ELR (cell line): ENCODE results near the gene SBF1.
"Not testable (repeated sequence)": the region's sequence is repeated elsewhere in the genome, so short reads cannot be mapped to it uniquely, and the experiment has no call there.

Source experiments
- DNase-seq: peaks from one replicate; pipeline ENCODE4 v3.0.0-alpha.2; 2015; ENCODE audit warnings: low read depth

Gene SBF1, protein sequence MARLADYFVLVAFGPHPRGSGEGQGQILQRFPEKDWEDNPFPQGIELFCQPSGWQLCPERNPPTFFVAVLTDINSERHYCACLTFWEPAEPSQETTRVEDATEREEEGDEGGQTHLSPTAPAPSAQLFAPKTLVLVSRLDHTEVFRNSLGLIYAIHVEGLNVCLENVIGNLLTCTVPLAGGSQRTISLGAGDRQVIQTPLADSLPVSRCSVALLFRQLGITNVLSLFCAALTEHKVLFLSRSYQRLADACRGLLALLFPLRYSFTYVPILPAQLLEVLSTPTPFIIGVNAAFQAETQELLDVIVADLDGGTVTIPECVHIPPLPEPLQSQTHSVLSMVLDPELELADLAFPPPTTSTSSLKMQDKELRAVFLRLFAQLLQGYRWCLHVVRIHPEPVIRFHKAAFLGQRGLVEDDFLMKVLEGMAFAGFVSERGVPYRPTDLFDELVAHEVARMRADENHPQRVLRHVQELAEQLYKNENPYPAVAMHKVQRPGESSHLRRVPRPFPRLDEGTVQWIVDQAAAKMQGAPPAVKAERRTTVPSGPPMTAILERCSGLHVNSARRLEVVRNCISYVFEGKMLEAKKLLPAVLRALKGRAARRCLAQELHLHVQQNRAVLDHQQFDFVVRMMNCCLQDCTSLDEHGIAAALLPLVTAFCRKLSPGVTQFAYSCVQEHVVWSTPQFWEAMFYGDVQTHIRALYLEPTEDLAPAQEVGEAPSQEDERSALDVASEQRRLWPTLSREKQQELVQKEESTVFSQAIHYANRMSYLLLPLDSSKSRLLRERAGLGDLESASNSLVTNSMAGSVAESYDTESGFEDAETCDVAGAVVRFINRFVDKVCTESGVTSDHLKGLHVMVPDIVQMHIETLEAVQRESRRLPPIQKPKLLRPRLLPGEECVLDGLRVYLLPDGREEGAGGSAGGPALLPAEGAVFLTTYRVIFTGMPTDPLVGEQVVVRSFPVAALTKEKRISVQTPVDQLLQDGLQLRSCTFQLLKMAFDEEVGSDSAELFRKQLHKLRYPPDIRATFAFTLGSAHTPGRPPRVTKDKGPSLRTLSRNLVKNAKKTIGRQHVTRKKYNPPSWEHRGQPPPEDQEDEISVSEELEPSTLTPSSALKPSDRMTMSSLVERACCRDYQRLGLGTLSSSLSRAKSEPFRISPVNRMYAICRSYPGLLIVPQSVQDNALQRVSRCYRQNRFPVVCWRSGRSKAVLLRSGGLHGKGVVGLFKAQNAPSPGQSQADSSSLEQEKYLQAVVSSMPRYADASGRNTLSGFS (N-terminal part only)

DNA sequence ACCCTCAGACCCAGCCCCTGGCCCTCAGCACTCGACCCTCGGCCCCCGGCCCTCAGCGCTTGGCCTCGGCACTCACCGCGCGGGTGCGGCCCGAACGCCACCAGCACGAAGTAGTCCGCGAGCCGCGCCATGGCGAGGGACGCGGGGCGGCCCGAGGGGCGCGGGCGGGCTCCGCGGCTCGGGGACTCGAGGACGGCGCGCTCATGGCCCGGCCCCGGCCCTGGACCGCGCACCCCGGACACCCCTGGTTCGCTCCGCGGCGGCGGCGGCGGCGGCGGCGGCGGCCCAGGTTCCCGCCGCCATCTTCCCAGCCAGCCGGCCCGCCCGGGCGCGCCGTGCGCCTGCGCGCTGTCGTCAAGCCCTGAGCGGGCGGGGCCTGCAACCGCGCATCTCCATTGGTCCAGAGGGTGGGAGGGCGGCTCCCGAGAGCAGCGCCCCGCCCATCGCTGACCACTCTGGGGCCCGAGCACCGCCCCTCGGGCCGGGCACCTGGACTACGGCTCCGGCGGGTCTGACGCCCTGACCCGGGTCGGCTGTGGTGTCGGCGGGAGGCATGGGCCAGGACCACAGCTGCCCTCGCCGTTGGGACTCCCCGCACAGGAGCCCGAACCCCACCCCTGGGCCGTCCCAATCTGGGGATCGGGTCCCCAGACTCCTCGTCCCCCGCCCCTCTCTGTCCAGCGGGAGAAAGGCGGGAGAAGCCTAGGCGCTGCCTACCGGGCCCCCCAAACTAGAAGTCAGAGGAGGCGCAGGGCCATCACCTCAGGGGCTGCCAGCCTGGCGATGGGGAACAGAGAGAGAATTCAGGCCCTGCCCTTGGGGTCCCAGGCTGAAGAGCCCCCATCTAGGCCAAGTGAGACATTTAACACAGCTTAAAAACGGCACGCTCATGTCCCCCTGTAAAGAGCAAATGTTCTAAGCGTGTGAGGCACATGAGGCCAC, at the start of gene SBF1:
Gene SBF1 (minus strand): TSS at position 326 of the 942 bp plus-strand sequence. CDS start 195 bp downstream, at position 131.
- DNase-seq, result peak; percentile 94

DNA sequence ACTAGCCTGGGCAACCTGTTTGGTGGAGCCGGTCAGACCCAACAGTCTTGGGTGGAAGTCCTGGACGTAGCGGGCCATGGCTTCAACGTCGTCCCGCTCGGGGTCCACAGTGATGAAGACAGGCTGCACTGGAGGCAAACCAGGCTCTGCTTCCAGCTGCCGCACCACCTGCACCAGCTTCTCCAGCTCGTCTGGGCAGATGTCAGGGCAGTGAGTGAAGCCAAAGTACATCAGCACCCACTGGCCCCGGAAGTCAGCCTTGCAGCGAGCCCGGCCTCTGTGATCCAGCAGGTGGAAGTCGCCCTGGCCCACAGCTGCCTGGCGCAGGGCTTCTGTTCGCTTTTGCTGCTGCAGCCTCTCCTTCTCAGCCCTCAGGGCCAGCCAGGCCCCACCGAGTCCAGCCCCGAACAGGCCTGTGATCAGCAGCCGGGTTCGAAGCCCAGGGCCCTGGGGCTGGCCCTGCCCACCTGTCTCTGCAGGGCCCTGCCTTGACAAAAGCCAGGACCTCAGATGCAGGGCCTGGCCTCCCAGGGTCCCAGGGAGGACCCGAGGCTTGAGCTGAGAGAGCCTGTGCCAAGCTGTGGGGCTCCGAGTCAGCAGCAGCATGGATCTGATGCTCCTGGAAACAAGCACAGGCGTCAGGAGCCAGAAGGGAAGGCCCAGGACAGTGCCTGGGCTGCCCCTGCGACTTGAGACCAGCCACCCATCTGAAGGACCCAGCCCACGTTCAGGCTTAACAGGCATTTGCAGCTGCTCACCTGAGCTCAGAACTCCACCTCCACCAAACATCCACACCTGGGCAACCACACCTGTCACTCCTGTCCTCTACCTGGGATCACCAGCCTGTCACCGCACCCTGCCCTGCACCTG, 49.2 kb upstream of the SBF1 start:
- DNase-seq, result no peak

DNA sequence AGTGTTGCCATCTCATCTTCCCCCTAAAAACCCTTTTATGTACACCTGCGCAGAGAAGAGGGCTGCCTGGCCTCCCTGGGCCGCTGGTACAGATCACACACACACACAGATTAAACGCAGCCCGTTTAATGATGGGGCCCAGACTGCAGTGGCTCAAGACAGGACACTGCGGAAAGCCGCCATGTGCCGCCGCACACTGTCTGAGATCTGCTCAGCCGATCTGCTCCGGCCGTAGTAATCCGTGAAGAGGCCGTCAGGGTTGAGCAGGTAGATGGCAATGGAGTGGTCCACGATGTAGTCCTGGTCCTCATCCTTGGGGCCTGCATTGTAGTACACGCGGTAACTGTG, 48.6 kb upstream of the SBF1 start:
- no peak for DNase-seq

DNA sequence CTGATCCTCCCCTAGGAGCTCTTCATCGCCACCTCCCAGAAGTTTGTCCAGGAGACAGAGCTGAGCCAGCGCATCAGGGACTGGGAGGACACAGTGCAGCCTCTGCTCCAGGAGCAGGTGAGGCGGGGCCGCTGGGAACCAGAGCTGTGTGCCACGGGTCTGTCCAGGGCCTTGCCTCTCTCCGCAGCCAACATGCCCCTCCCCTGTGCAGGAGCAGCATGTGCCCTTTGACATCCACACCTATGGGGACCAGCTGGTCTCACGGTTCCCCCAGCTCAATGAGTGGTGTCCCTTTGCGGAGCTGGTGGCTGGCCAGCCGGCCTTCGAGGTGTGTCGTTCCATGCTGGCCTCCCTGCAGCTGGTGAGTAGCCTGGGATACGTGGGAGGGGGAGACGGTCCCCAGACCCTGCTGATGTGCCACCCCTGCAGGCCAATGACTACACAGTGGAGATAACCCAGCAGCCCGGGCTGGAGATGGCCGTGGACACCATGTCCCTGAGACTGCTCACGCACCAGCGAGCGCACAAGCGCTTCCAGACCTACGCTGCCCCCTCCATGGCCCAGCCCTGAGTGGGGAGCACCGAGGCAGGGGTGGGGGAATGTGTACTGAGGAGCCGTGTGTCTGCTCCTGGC, 48.1 kb upstream of the SBF1 start:
- DNase-seq, result no peak

DNA sequence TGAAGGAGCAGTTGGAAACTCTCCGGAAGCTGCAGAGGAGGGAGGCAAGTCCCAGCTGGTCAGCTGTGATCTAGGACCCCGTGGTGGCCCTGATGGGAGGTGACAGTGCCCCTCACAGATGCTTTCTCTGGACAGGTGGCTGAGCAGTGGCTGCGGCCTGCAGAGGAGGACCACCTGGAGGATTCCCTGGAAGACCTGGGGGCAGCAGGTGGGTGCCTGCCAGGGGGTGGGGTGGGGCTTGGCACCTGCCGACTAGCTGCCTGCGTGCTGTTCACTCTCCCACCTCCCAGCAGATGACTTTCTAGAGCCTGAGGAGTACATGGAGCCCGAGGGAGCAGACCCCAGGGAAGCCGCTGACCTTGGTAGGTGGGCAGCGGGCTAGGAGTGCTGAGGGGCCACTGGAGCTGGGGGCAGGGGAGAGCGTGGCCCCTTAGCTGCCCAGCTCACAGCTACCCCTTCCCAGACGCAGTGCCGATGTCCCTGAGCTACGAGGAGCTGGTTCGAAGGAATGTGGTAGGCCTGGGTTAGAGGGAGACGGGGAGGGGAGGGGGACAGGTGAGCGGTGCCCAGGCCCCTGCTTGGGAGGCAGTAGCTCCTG, 47.5 kb upstream of the SBF1 start:
- DNase-seq, result no peak

DNA sequence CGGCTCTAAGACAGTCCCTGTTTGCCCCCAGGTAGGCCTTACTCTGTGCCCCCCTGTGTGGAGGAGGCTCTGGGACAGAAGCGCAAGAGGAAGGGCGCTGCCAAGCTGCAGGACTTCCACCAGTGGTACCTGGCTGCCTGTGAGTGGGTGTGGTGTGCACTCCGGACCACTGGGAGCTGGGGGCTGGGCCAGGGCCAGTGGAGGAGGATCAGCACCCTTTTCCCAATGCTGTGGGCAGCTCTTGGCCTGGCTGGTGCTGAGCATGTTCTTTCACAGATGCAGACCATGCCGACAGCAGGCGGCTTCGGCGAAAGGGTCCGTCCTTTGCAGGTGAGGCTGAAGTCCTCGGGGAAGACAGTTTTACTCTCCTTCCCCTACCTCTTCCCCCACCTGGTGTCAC, 46.9 kb upstream of the SBF1 start:
- DNase-seq, result no peak

DNA sequence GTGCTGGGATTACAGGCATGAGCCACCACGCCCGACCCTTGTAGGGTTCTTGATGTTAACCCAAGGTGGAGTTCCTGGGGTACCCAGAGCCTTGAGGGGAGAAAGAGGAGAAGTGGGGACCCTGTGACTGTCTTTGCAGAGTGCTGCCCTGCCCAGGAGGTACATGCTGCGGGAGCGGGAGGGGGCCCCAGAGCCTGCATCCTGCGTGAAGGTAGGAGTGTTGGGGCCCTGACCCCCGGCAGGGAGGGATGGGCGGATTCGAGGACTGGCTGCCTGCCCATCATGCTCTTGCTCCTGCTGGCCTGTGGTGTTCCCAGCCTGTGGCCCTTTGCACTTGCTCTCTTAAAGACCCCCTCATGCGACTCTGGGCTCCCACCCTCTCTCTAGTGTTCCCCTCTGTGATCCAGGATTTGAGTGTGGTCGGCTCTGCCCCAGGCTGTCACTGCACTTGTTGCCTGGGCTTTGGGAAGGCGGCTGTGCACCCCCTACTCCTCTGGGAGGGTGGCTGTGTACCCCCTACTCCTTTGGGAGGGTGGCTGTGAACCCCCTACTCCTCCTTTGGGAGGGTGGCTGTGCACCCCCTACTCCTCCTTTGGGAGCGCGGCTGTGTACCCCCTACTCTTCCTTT, 46.1 kb upstream of the SBF1 start:
- DNase-seq, result no peak

DNA sequence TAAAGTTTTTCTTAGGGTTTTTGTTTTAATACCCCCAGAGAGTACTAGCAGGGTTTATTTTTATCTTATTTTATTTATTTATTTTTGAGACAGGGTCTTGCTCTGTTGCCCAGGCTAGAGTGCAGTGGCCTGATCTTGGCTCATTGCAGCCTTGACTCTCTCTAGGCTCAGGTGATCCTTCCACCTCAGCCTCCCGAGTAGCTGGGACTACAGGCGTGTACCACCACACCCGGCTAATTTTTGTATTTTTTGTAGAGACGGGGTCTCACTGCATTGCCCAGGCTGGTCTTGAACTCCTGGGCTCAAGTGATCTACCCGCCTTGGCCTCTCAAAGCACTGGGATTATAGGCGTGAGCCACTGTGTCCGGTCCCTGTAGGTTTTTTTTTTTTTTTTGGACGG, 45.3 kb upstream of the SBF1 start:
- not testable (repeated sequence) for DNase-seq

DNA sequence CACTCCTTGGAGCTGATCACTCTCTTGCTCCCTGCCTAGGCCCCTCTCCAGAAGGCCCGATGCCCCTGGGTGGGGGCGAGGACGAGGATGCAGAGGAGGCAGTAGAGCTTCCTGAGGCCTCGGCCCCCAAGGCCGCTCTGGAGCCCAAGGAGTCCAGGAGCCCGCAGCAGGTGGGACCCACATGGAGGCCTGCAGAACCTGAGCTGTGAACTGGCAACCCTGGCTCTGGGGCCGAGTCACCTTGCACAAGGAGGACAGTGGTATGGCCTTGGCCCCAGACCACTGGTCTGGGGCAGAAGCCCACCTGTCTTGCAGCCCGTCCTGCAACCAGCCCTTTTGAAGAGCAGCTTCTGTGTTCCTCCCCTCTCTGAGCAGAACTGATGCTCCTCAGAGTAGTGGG, 44.3 kb upstream of the SBF1 start:
- DNase-seq, result no peak

DNA sequence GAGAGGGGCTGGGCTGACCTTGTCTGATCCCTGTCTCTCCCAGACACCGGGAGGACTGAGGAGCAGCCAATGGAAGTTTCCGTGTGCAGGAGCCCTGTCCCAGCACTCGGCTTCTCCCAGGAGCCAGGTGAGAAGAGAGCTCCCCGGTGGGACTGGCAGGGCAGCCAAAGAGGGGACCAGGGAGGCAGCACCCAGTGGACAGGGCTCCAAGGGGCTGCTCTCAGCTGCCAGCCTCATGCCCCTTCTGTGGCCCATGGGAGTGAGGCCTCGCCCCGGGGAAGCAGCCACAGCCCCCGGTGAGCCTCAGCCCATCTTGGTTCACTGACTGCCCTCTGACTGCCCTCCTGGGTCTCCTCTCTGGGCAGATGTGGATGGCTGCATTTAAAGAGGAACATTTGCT, 43.8 kb upstream of the SBF1 start:
- DNase-seq, result no peak

DNA sequence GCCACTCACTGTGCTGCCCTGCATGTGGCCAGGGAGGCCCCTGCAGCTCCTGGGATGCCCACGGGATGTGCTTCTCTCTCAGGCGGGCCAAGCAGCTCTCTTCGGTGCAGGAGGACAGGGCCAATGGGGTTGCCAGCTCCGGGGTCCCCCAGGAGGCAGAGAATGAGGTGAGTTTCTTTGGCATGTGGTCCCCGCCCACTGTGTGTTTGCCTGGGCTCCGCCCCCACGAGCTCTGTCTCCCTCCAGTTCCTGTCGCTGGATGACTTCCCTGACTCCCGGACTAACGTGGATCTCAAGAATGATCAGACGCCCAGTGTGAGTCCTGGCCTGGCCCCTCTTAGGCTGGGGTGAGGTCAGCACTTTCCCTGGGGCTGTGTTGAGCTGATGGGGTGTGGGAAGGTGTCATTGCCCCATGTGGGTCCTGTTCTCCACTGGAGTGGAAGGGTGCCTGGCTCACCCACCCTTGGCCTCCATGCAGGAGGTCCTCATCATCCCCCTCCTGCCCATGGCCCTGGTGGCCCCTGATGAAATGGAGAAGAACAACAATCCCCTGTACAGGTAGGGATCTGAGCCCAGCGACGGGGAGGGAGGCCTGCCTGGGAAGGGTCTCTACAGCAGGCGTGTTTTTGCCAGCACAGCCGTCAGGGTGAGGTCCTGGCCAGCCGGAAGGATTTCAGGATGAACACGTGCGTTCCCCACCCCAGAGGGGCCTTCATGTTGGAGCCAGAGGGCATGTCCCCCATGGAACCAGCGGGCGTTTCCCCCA, 42.8 kb upstream of the SBF1 start:
- no peak for DNase-seq

DNA sequence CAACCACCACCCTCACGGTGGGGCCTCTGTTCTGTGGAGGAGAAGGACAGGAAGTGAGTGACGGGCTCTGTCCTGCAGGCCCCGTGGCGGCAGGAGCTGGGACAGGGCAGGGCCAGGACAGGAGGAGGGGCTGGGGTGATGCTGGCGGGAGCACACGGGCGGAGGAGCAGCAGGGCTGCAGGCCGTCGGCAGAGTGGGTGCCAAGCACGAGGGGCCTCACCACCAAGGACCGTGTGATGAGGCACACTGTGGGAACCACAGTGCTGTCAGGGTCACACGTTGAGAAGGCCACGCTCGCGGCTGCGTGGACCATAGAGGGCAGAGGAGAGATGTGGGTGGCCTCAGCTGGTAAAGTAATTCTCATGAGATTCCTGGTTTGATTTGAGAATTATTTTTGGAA, 42.1 kb upstream of the SBF1 start:
- no peak for DNase-seq

DNA sequence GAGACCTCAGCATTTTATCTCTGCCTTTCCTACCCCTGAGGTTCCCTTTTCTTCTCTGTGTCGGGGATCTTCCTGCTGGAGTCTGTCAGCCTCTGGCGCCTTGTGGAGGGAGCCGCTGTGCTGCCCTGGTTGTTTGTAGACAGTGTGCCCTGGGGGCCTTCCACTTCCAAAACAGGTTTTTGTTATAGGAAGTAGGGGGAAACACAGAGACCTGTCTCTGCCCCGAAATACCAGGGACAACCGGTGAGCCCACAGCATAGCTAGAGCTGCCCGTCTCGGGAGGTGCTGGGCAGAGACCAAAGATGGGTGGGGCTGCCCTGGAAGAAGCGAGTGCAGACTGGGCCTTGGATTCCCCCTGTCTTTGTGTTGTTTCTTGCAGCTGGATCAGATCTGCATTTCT, 41.2 kb upstream of the SBF1 start:
- DNase-seq, result no peak

DNA sequence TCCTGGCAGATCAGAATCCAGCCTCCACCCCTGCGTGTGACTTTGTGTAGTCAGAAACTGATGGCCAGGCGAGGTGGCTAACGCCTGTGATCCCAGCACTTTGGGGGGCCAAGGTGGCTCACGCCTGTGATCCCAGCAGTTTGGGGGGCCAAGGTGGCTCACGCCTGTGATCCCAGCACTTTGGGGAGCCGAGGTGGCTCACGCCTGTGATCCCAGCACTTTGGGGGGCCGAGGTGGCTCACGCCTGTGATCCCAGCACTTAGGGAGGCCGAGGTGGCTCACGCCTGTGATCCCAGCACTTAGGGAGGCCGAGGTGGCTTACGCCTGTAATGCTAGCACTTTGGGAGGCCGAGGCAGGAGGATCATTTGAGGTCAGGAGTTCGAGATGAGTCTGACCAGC, 38.3 kb upstream of the SBF1 start:
- DNase-seq, result no peak

DNA sequence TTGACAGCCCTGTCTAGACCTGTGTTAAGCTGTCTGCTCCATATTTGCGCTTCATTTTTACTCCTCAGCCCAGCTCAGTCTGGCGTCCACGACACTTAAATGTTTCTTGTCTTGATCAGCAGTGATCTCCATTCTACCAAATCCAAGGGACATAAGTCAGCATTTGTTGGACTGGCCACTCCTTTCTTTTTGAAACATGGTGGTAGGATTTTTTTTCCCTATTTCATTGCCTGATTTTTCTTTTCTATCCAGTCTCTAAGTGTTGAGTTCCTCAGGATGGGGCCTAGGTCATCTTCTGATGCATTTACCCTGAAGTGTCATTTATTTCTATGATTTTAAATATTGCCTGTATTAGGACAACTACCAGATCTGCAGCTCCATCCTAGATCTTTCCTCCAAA, 34.1 kb upstream of the SBF1 start:
- DNase-seq, result no peak

DNA sequence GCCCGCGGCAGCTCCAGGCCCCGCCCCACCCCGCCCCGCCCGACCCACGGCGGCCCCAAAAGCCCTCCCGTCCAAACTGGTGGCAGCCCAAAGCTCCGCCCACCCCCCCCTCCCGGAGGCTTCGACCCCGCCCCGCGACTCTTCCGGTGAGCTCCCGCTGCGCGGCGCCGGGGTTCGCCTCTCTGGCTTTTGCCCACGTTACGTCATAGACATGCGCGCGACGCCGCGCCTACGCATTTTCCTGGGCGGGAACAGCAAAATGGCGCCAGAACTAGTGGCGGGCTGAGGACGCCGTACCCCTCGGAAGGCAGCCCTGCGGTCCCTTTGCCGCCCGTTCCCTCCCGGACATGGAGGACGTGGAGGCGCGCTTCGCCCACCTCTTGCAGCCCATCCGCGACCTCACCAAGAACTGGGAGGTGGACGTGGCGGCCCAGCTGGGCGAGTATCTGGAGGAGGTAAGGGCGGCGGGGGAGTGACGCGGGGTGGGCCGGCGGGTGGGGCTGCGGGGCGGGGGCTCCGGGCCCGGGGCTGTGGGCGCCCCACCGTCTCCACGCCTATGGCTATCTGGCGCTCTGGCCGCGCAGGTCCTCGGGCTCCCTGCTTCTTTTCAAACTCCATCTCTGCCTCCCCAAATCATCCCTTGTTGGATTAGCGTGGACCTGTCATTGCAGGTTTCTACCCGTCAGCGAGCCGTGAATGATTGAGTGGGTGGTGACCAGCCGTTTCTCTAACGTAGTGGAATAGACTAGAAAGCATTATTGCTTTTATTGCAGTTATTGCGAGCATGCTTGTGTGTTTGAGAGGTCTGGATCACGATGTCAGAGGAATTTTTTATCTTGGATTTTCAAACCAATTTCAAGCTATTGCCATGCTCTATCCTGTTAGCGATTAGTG, 33.4 kb upstream of the SBF1 start, which contains the start of gene NCAPH2:
Gene NCAPH2 (plus strand): TSS at position 234 of the 894 bp plus-strand sequence. CDS start 114 bp downstream, at position 348.
- peak; percentile 98 for DNase-seq

DNA sequence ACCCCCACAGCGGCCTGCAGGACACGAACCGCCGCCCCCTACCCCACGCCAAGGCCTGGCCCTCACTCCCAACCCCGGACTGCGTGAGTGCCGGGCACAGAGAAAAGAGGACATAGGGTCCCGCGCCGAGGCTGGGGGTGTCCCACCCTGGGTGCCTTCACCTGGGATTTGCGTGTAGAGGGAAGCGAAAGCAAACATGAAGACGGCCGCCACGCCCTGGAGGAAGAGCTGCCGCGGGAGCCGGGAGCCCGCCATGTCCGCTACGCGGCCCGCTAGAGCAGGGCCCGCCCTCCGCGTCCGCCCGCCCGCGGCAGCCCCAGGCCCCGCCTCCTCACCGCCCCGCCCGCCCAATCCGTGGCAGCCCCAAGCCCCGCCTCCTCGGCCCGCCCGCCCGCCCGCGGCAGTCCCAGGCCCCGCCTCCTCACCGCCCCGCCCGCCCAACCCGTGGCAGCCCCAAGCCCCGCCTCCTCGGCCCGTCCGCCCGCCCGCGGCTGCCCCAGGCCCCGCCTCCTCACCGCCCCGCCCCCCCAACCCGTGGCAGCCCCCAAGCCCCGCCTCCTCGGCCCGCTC, 32.7 kb upstream of the SBF1 start, which contains the start of gene LMF2:
Gene LMF2 (minus strand): TSS at position 282 of the 570 bp plus-strand sequence. CDS start 27 bp downstream, at position 255.
- peak; percentile 82 for DNase-seq
